Measurements from ENCODE around the gene AKAP10.
A peak's percentile ranks its signal among the peaks of the same experiment; 100 is the strongest.
"Not testable (repeated sequence)": the region's sequence is repeated elsewhere in the genome, so short reads cannot be mapped to it uniquely, and the experiment has no call there.

Gene AKAP10

GRCh38 chr17:19977293-19978208 is at the start of gene AKAP10:
TSS of gene AKAP10 (minus strand) at chr17:19977828. CDS start at chr17:19977679, 149 bp downstream.
- peak; percentile 56 for DNase-seq (ENCODE audit: low read depth, low spot score)

- no peak for DNase-seq (ENCODE audit: low read depth, low spot score)
Measured at GRCh38 chr17:20026960-20027359, 49.3 kb upstream of the AKAP10 start.

GRCh38 chr17:20022701-20023100 is 45.1 kb upstream of the AKAP10 start:
- no peak for DNase-seq (ENCODE audit: low read depth, low spot score)

GRCh38 chr17:20016475-20016992 is 38.9 kb upstream of the AKAP10 start:
- not testable (repeated sequence) for DNase-seq (ENCODE audit: low read depth, low spot score)

GRCh38 chr17:20012017-20012536 is 34.4 kb upstream of the AKAP10 start:
- DNase-seq (ENCODE audit: low read depth, low spot score) = no peak

- no peak for DNase-seq (ENCODE audit: low read depth, low spot score)
Measured at GRCh38 chr17:20010936-20011335, 33.3 kb upstream of the AKAP10 start.

- no peak for DNase-seq (ENCODE audit: low read depth, low spot score)
Measured at GRCh38 chr17:20010099-20010863, 32.7 kb upstream of the AKAP10 start.

- peak; percentile 28 for DNase-seq (ENCODE audit: low read depth, low spot score)
Measured at GRCh38 chr17:20009302-20010098, 31.9 kb upstream of the AKAP10 start, which contains the start of gene SPECC1. TSS of gene SPECC1 (plus strand) at chr17:20009359. CDS start at chr17:20096652, 87,293 bp downstream.

GRCh38 chr17:20009052-20009301 is 31.3 kb upstream of the AKAP10 start:
- DNase-seq (ENCODE audit: low read depth, low spot score) = no peak

GRCh38 chr17:20008242-20009051 is 30.8 kb upstream of the AKAP10 start:
- DNase-seq (ENCODE audit: low read depth, low spot score) = no peak

GRCh38 chr17:19996502-19996901 is 18.9 kb upstream of the AKAP10 start:
- no peak for DNase-seq (ENCODE audit: low read depth, low spot score)

GRCh38 chr17:19996086-19996485 is 18.5 kb upstream of the AKAP10 start:
- no peak for DNase-seq (ENCODE audit: low read depth, low spot score)

- DNase-seq (ENCODE audit: low read depth, low spot score) = peak; percentile 85
Measured at GRCh38 chr17:19992803-19993713, 15.4 kb upstream of the AKAP10 start.

- DNase-seq (ENCODE audit: low read depth, low spot score) = no peak
Measured at GRCh38 chr17:19991252-19991885, 13.7 kb upstream of the AKAP10 start.

- DNase-seq (ENCODE audit: low read depth, low spot score) = no peak
Measured at GRCh38 chr17:19987897-19988296, 10.3 kb upstream of the AKAP10 start.

GRCh38 chr17:19986941-19987861 is 9.6 kb upstream of the AKAP10 start:
- DNase-seq (ENCODE audit: low read depth, low spot score) = no peak

- DNase-seq (ENCODE audit: low read depth, low spot score) = no peak
Measured at GRCh38 chr17:19979917-19980770, 2.5 kb upstream of the AKAP10 start.
